Rectal smooth muscle tissue (tissue), 1 donor: ENCODE data around the gene IQCH.
A peak's percentile ranks its signal among the peaks of the same experiment; 100 is the strongest.

Experiments
- H3K27ac ChIP-seq: one replicate; pipeline ENCODE4 v1.7.0; 2013; ENCODE audit warnings: low read depth, low read length, inconsistent platforms
- H3K27me3 ChIP-seq: one replicate; pipeline ENCODE4 v1.7.0; 2013; ENCODE audit warnings: low read length; ENCODE audit not compliant: control insufficient read depth, insufficient read depth
- H3K36me3 ChIP-seq: one replicate; pipeline ENCODE4 v1.7.0; 2013; ENCODE audit warnings: low read length; ENCODE audit not compliant: control insufficient read depth, insufficient read depth
- H3K4me1 ChIP-seq: one replicate; pipeline ENCODE4 v1.7.0; 2013; ENCODE audit warnings: low read length; ENCODE audit not compliant: control insufficient read depth, insufficient read depth
- H3K4me3 ChIP-seq: one replicate; pipeline ENCODE4 v1.7.0; 2013; ENCODE audit warnings: low read length
- H3K9ac ChIP-seq: one replicate; pipeline ENCODE4 v1.7.0; 2013; ENCODE audit warnings: low read length

IQCH gene

GRCh38 chr15:67254238-67255175 lies at the start of gene IQCH, which contains the start of gene AAGAB:
TSS of gene IQCH (plus strand) at chr15:67254786. CDS start at chr15:67254897, 111 bp downstream.
TSS of gene AAGAB (minus strand) at chr15:67254661. CDS start at chr15:67254631, 30 bp downstream.
- H3K27ac ChIP-seq: peak within 1 kb of the TSS; percentile 83
- peak within 1 kb of the TSS; percentile 91 for H3K4me3 ChIP-seq
- H3K9ac ChIP-seq: peak within 1 kb of the TSS; percentile 69
- no peaks in the 10 kb centered on the region for H3K27me3 ChIP-seq
- H3K4me1 ChIP-seq: no peaks in the 10 kb centered on the region
- no peaks in the 10 kb centered on the region for H3K36me3 ChIP-seq

DNA sequence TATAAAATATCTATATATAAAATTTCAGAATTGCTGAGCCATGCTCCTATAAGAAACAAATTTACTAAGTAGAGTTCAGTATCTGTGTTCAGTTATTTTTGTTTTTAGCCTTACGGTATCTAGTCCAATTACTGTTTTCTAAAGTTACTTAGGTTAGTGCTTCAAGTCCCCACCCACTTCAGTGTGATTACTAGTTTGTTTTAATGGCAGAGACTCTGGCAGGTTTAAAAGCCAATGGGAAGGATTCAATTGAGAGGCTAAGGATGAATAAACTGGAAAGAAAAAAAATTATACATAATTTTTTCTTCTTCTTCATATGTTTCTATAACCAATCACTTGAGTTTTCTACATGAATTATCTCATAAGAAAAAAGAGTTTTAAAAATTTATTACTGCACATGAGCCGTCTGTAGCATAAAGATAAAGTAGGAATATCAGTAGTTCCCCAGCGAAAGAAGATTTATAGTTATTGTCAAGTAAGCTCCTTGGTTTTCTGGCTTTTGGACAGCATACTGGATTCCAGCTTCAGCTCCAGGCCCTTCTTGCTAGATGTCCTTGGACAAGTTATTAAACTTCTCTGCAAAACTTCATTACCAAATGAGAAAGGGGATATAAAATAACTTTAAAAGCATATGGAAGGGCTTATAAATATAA lies 46.9 kb upstream of the IQCH start:
- H3K36me3 ChIP-seq: peaks cover 7% of the 10 kb centered on the region
- H3K4me3 ChIP-seq: no peak overlapping the region
- no peak overlapping the region for H3K27ac ChIP-seq
- no peaks in the 10 kb centered on the region for H3K27me3 ChIP-seq
- no peak overlapping the region for H3K9ac ChIP-seq
- no peaks in the 10 kb centered on the region for H3K4me1 ChIP-seq

DNA sequence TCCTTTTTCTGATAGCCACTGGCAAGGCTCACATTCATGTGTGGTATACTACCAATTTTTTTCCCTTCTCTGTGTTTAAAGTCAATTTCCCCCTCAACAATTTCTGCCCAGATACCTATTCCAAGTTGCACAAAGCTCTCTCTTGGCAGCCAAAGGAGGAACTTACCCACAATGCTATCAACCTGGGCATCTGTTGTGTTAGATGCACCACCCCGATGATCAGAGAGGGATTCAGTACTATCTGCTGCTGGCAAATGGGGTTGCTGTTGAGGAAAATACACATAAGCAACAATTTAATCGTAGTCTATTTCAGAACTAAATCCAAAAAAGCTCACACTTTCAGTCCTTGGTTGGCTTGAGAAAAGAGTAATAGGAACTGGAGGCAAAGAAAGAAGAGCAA lies 46.2 kb upstream of the IQCH start:
- H3K27ac ChIP-seq: no peak overlapping the region

GRCh38 chr15:67210555-67211168 lies 43.9 kb upstream of the IQCH start:
- no peak overlapping the region for H3K27ac ChIP-seq
- H3K36me3 ChIP-seq: peaks cover 2% of the 10 kb centered on the region
- no peaks in the 10 kb centered on the region for H3K4me1 ChIP-seq
- no peak overlapping the region for H3K9ac ChIP-seq
- H3K27me3 ChIP-seq: no peaks in the 10 kb centered on the region
- no peak overlapping the region for H3K4me3 ChIP-seq

More for the DNA sequence above, 46.2 kb upstream of the IQCH start:
- H3K9ac ChIP-seq: no peak overlapping the region
- peaks cover 7% of the 10 kb centered on the region for H3K36me3 ChIP-seq
- H3K4me1 ChIP-seq: no peaks in the 10 kb centered on the region
- no peak overlapping the region for H3K4me3 ChIP-seq
- no peaks in the 10 kb centered on the region for H3K27me3 ChIP-seq

- Histone ChIP-seq H3K4me3 (no peak overlapping the region), H3K36me3 (peaks cover 2% of the 10 kb centered on the region), H3K9ac (no peak overlapping the region), H3K4me1 (no peaks in the 10 kb centered on the region), H3K27me3 (no peaks in the 10 kb centered on the region), H3K27ac (no peak overlapping the region)
These were observed 41.8 kb upstream of the IQCH start for GRCh38 chr15:67212684-67213367.

- Histone ChIP-seq H3K4me1 (no peaks in the 10 kb centered on the region), H3K27me3 (no peaks in the 10 kb centered on the region), H3K27ac (no peak overlapping the region), H3K4me3 (no peak overlapping the region), H3K36me3 (no peaks in the 10 kb centered on the region), H3K9ac (no peak overlapping the region)
These were observed 39.5 kb upstream of the IQCH start for GRCh38 chr15:67215102-67215501.

DNA sequence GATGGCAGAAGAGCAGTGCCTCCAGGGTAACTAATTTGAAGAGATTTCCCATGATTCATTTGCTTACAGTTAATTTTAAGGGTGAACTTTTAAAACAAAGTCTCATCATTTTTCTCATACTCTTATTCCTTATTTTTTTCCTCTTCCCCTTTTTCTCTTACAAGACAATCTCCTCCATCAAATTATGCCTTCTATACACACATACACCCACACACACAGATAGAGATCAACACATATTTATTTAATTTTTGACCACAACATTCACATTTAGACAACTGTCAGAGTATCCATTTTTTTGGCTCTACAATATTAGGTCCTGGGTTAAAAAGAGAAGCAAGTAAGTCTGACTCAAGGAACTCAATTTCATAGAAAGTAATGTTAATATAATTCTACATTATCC lies 37.7 kb upstream of the IQCH start:
- Histone ChIP-seq H3K36me3 (no peaks in the 10 kb centered on the region), H3K4me3 (no peak overlapping the region), H3K27me3 (no peaks in the 10 kb centered on the region)

GRCh38 chr15:67218428-67218827 lies 36.2 kb upstream of the IQCH start:
- Histone ChIP-seq H3K4me3 (no peak overlapping the region), H3K36me3 (no peaks in the 10 kb centered on the region), H3K4me1 (no peaks in the 10 kb centered on the region), H3K27ac (no peak overlapping the region), H3K9ac (no peak overlapping the region), H3K27me3 (no peaks in the 10 kb centered on the region)

More for the DNA sequence above, 37.7 kb upstream of the IQCH start:
- no peak overlapping the region for H3K27ac ChIP-seq
- H3K9ac ChIP-seq: no peak overlapping the region
- H3K4me1 ChIP-seq: no peaks in the 10 kb centered on the region

DNA sequence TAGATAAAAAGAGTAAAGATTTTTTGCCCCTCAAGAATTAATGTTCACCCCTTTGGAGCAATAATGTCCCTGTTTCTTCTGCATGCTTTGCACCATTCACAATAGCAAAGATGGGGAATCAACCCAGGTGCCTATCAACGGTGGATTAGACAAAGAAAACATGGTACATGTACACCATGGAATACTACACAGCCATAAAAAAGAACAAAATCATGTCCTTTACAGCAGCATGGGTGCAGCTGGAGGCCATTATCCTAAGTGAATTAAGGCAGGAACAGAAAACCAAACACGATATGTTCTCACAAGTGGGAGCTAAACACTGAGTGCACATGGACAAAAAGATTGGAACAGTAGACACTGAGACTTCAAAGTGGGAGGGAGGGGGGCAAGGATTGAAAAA lies 35.3 kb upstream of the IQCH start:
- H3K36me3 ChIP-seq: no peaks in the 10 kb centered on the region
- H3K27me3 ChIP-seq: no peaks in the 10 kb centered on the region
- no peak overlapping the region for H3K9ac ChIP-seq
- H3K27ac ChIP-seq: no peak overlapping the region
- no peak overlapping the region for H3K4me3 ChIP-seq
- H3K4me1 ChIP-seq: no peaks in the 10 kb centered on the region

- Histone ChIP-seq H3K27ac (no peak overlapping the region), H3K4me1 (no peaks in the 10 kb centered on the region), H3K4me3 (no peak overlapping the region), H3K27me3 (no peaks in the 10 kb centered on the region), H3K9ac (no peak overlapping the region), H3K36me3 (no peaks in the 10 kb centered on the region)
These were observed 29.7 kb upstream of the IQCH start for GRCh38 chr15:67224889-67225288.

DNA sequence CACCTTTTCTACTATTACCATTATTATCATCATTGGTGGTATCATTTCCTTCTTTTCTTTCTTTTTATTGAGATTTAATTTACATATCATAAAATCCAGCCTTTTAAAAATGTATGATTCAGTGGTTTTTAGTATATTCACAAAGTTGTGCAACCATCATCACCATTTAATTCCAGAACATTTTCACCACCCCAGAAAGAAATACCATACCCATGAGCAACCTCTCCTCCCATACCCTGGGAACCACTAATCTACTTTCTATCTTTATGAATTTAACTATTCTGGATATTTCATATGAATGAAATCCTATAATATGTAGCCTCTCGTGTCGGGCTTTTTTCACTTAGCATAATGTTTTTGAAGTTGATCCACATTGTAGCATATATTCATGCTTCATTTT lies 29.2 kb upstream of the IQCH start:
- Histone ChIP-seq H3K36me3 (no peaks in the 10 kb centered on the region), H3K4me1 (no peaks in the 10 kb centered on the region), H3K4me3 (no peak overlapping the region), H3K27me3 (no peaks in the 10 kb centered on the region), H3K9ac (no peak overlapping the region), H3K27ac (no peak overlapping the region)

- H3K27ac ChIP-seq: no peak overlapping the region
- H3K4me1 ChIP-seq: no peaks in the 10 kb centered on the region
- no peaks in the 10 kb centered on the region for H3K27me3 ChIP-seq
- H3K4me3 ChIP-seq: no peak overlapping the region
- H3K9ac ChIP-seq: no peak overlapping the region
- no peaks in the 10 kb centered on the region for H3K36me3 ChIP-seq
These were observed 27.2 kb upstream of the IQCH start for GRCh38 chr15:67227431-67227830.
